ENCODE data around the gene SURF4. TPM values are rescaled to one million over a fixed set of nuclear protein-coding genes. Genes with fewer than 3 reads are reported as not detected.
"Not testable (repeated sequence)": the region's sequence is repeated elsewhere in the genome, so short reads cannot be mapped to it uniquely, and the experiment has no call there.

Gene SURF4
- total RNA-seq, 1 experiment from 2014 or later: 361 TPM

GRCh38 chr9:133401588-133401987, 25.7 kb upstream of the SURF4 start:
- in situ Hi-C loops (cut with HindIII; ENCODE audit: low sequenced_read_pairs): no loop called here
- DNase-seq (ENCODE audit: low spot score): no peak

DNA sequence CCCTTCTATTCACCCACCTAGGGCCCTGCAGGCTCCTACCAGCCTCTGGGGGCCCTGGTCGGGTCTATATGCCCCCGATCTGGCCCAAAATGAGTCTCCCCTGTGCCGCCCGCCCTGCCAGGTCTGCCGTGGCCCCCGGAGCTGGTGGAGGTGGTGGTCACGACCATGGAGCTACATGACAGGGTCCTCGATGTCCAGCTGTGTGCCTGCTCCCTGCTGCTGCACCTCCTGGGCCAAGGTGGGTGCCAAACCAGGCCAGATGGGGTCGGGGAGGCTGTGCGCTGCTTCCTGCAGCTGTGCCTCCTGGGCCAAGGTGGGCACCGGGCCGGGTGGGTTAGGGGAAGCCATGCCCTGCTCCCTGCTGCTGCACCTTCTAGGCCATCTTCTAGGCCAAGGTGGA, 24.4 kb upstream of the SURF4 start:
- DNase-seq (ENCODE audit: low spot score): no peak
- in situ Hi-C loops (cut with HindIII; ENCODE audit: low sequenced_read_pairs): no loop called here

- in situ Hi-C loops (cut with HindIII; ENCODE audit: low sequenced_read_pairs): no loop called here
- DNase-seq (ENCODE audit: low spot score): no peak
These were observed 22.0 kb upstream of the SURF4 start for GRCh38 chr9:133397895-133398294.

DNA sequence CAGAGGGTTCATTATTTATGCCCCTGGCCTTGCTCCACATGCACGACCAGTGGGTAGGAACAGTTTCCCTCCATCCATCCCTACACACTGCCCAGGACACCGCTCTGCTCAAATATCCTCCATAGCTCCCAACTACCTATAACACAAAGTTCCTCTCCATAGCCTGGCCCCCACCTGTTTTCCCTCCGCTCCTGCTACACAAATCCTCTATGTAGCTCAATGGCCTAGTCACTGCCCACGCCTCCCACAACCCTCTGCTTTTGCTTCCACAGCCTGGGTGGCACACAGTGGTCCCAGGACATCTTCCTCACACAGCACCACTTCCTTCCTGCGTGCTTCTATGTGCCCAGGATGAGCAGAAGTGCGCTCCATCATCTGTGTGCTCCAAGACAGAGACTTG, 21.5 kb upstream of the SURF4 start:
- in situ Hi-C loops (cut with HindIII; ENCODE audit: low sequenced_read_pairs): no loop called here
- DNase-seq (ENCODE audit: low spot score): no peak

DNA sequence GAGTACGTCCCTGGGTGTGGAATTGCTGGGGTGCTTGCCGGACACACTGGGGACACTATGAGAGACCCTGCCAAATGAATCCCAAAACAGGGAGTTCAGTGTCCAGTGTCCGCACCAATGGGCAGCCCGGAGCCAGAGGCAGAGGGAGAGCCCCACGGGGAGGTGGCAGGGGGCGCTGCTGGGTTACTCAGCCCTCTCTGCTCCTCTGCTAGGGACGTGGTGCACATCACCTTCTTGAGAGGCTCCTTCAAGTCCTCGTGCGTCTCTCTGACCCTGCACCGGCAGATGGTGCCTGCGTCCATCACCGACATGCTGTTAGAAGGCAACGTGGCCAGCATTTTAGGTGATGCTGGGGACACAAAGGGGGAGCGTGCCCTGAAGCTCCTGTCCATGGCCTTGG, 21.1 kb upstream of the SURF4 start:
- in situ Hi-C loops (cut with HindIII; ENCODE audit: low sequenced_read_pairs): no loop called here
- peak; percentile 26 for DNase-seq (ENCODE audit: low spot score)

DNA sequence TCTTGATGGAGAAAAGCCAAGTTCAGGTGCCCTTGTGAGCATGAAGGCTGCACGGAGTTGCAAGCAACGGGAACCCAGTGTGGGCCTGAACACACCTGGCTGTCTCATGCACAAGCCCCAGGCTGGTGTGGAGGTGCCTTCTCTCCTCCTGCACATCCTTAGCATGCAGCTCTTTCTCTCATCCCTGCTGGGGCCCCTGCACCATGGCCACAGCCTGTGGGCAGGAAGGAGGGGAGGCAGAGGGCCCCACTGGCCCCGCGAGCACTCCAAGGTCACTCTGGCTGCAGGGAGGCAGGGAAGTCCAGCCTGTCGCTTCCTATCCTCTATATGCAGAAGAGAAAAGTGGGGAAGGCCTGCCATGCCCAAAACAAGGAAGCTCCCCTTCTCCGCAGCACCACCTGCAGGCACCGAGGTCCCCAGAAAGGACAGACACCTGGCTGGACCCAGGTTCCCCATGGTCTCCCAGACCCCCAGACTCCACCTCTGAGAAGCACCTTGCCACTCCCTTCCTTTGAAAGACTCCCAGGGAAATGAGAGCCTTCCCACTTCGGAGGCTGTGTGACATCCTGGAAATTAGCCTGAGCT, 18.9 kb upstream of the SURF4 start:
- in situ Hi-C loops (cut with HindIII; ENCODE audit: low sequenced_read_pairs): no loop called here
- DNase-seq (ENCODE audit: low spot score): no peak

- in situ Hi-C loops (cut with HindIII; ENCODE audit: low sequenced_read_pairs): no loop called here
- DNase-seq (ENCODE audit: low spot score): no peak
These were observed 17.5 kb upstream of the SURF4 start for GRCh38 chr9:133393399-133393798.

GRCh38 chr9:133392308-133392707, 16.4 kb upstream of the SURF4 start:
- in situ Hi-C loops (cut with HindIII; ENCODE audit: low sequenced_read_pairs); DNase-seq (ENCODE audit: low spot score): not testable (repeated sequence)

DNA sequence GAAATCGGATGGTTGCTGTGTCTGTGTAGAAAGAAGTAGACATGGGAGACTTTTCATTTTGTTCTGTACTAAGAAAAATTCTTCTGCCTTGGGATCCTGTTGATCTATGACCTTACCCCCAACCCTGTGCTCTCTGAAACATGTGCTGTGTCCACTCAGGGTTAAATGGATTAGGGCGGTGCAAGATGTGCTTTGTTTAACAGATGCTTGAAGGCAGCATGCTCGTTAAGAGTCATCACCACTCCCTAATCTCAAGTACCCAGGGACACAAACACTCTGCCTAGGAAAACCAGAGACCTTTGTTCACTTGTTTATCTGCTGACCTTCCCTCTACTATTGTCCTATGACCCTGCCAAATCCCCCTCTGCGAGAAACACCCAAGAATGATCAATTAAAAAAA, 15.6 kb upstream of the SURF4 start:
- in situ Hi-C loops (cut with HindIII; ENCODE audit: low sequenced_read_pairs); DNase-seq (ENCODE audit: low spot score): not testable (repeated sequence)

- no peak for DNase-seq (ENCODE audit: low spot score)
- in situ Hi-C loops (cut with HindIII; ENCODE audit: low sequenced_read_pairs): no loop called here
These were observed 14.9 kb upstream of the SURF4 start for GRCh38 chr9:133390713-133391112.

DNA sequence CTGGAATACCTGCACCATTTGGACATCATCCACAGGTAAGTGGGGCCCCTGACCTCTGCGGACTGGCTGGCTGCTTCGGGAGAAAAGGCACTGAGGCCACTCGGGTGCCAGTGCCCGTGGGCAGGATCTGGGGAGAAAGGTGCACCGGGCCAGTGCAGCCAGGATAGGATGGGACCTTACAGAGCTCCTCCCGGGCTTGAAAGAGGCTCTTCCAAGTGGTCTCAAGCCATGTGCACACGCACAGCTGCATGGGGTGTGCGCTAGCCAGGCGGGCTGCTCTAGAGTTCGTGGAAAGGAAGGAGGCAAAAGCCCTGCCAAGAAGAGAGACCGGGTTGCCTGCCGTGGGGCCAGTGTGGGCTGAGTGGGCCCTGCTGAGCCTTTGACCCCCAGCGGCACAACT, 13.7 kb upstream of the SURF4 start:
- no peak for DNase-seq (ENCODE audit: low spot score)
- in situ Hi-C loops (cut with HindIII; ENCODE audit: low sequenced_read_pairs): no loop called here

DNA sequence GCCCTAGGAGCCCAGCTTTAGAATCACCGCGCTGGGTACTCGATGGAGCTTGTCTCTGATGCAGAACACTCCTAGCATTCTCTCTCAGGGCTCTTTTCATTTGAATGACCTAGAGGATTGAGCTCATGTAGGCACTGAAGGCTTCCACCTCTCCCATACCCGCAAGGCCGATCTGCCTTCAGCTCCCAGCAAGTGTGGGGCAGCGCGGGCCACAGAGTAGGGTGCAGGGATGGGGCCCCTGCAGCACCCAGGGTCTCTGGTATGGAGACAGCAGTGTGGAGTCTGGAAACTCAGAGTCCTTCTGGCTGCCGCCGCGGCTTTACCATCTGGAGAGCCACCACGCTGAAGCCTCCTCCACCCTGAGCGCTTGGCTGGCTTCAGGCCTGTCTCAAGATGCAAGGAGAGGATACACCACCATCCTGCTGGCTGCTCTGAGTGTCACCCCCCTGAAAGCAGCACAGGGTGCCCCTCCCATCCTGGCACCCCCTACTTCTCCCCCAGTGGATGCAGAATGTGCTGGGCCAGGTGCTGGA, 13.2 kb upstream of the SURF4 start:
- no peak for DNase-seq (ENCODE audit: low spot score)
- in situ Hi-C loops (cut with HindIII; ENCODE audit: low sequenced_read_pairs): no loop called here

DNA sequence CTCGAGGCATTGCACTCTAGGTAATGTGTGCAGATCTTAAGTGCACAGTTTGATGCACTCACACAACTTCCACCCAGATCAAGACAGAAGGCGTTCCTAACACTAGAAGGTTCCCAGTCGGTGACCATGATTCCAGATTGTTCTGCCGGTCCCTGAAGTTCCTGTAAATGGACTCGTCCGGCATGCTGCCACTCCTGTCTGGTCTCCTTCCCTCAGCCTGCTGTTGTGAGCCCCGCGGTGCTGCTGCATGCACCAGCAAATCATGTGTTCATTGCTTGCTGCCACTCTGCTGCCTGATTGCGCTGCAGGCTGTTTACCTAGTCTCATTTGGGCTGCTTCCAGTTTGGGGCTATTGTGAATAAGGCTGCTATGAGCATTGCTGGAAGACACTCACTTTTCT, 11.8 kb upstream of the SURF4 start:
- DNase-seq (ENCODE audit: low spot score): no peak
- in situ Hi-C loops (cut with HindIII; ENCODE audit: low sequenced_read_pairs): no loop called here

- in situ Hi-C loops (cut with HindIII; ENCODE audit: low sequenced_read_pairs): no loop called here
- DNase-seq (ENCODE audit: low spot score): no peak
These were observed 10.5 kb upstream of the SURF4 start for GRCh38 chr9:133386338-133386737.

DNA sequence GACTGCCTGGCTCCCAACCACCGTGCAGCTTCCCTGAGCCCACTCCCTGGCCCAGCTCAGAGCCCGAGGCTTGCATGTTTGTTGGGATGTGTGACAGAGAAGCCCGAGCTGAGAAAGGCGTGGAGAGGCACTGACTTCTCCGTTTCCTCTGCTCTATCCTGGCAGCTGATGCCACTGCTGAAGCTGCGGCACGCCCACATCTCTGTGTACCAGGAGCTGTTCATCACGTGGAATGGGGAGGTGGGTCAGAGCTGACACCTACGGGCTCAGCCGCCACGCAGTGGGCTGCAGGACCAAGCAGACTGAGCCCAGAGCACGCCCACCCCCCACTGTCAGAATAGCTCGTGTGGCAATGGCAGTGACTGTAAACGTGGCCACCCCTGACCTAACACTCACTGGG, 9.6 kb upstream of the SURF4 start:
- no peak for DNase-seq (ENCODE audit: low spot score)
- in situ Hi-C loops (cut with HindIII; ENCODE audit: low sequenced_read_pairs): no loop called here

GRCh38 chr9:133384736-133385321, 9.0 kb upstream of the SURF4 start:
- DNase-seq (ENCODE audit: low spot score): no peak
- in situ Hi-C loops (cut with HindIII; ENCODE audit: low sequenced_read_pairs): no loop called here

- DNase-seq (ENCODE audit: low spot score): no peak
- in situ Hi-C loops (cut with HindIII; ENCODE audit: low sequenced_read_pairs): no loop called here
These were observed 7.6 kb upstream of the SURF4 start for GRCh38 chr9:133383438-133383837.

GRCh38 chr9:133382507-133383141, 6.8 kb upstream of the SURF4 start:
- no peak for DNase-seq (ENCODE audit: low spot score)
- in situ Hi-C loops (cut with HindIII; ENCODE audit: low sequenced_read_pairs): no loop called here

- in situ Hi-C loops (cut with HindIII; ENCODE audit: low sequenced_read_pairs): no loop called here
These were observed 4.9 kb upstream of the SURF4 start for GRCh38 chr9:133380734-133381133.

GRCh38 chr9:133379153-133380086, 3.6 kb upstream of the SURF4 start:
- DNase-seq (ENCODE audit: low spot score): no peak
- in situ Hi-C loops (cut with HindIII; ENCODE audit: low sequenced_read_pairs): loop anchor here (5.0 kb wide), 1 partner anchor 38 kb away; the partner anchor contains the start of gene REXO4

More at GRCh38 chr9:133380734-133381133, 4.9 kb upstream of the SURF4 start:
- no peak for DNase-seq (ENCODE audit: low spot score)
